Measurements from ENCODE around the gene COPS9.

DNA sequence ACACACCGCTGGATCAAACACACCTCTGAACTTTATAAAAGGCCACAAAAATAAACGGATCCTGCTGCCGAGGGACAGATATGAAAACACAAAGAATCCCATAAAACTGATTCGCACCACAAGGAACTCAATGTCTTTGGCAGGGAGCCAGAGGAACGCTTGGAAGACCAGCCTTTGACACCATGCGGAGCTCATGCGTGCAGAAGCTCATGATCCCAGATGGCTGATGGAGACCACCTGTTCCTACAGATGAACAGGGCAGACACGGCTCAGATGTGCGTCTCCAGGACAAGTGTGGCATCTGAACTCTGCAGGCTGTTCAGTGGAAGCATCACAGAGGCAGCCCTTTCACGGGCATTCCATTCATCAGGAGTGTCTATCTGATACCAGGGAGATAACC, 24.9 kb downstream of the COPS9 start:
- TF ChIP-seq ZNF384 (IDR thresholded peaks at IDR 0.05) (no peak), FOXM1 (IDR thresholded peaks at IDR 0.05; ENCODE audit: borderline replicate concordance) (no peak), SP1 (IDR thresholded peaks at IDR 0.05) (no peak), FOXA1 (IDR thresholded peaks at IDR 0.05) (no peak), TARDBP (IDR thresholded peaks at IDR 0.05) (no peak), PKNOX1 (IDR thresholded peaks at IDR 0.05) (no peak), HDGF (IDR thresholded peaks at IDR 0.05; ENCODE audit: borderline replicate concordance) (no peak), NFRKB (IDR thresholded peaks at IDR 0.05) (no peak), BHLHE40 (IDR thresholded peaks at IDR 0.05; ENCODE audit: borderline replicate concordance) (no peak), ELF4 (IDR thresholded peaks at IDR 0.05) (no peak), FOXK2 (IDR thresholded peaks at IDR 0.05) (no peak), CTBP1 (IDR thresholded peaks at IDR 0.05; ENCODE audit: borderline replicate concordance) (no peak), SUZ12 (IDR thresholded peaks at IDR 0.05) (no peak), ARNT (IDR thresholded peaks at IDR 0.05) (no peak)
